Muscle of leg (tissue), 11 donors: Measurements from ENCODE around the gene TEX47. TPM values are rescaled to one million over a fixed set of nuclear protein-coding genes. Genes with fewer than 3 reads are reported as not detected.

Experiments used
- DNase-seq: peaks from one replicate; pipeline ENCODE4 v3.0.0; 2013
- H3K27ac ChIP-seq: one replicate; pipeline ENCODE4 v1.5.1; 2013; ENCODE audit warnings: mild to moderate bottlenecking, low read length, control low read depth
- H3K27me3 ChIP-seq: one replicate; pipeline ENCODE4 v1.6.1; 2013; ENCODE audit warnings: low read length; ENCODE audit not compliant: control insufficient read depth, insufficient read depth
- H3K36me3 ChIP-seq: one replicate; pipeline ENCODE4 v1.6.1; 2013; ENCODE audit warnings: low read length; ENCODE audit not compliant: control insufficient read depth, insufficient read depth
- H3K4me1 ChIP-seq: one replicate; pipeline ENCODE4 v1.6.1; 2013; ENCODE audit warnings: low read length; ENCODE audit not compliant: control insufficient read depth, insufficient read depth
- H3K4me3 ChIP-seq: one replicate; pipeline ENCODE4 v1.5.1; 2013; ENCODE audit warnings: low read length, control low read depth
- H3K9me3 ChIP-seq: replicated peaks from 2 replicates; pipeline ENCODE4 v1.6.1; 2013; ENCODE audit warnings: low read depth, low read length; ENCODE audit not compliant: control insufficient read depth
- WGBS: methylation state at CpG from one replicate; pipeline ENCODE4 v1.1.5; 2013; ENCODE audit warnings: missing lambda C conversion rate; ENCODE audit not compliant: insufficient coverage; 5-methylcytosine and 5-hydroxymethylcytosine counted together
- polyA plus RNA-seq, 8 donors: library from polyadenylated mRNA; unstranded; fragments of 120-200 nt; gene quantifications; one replicate each; pipeline versions ENCODE4 v1.2.1 to v1.2.3, GENCODE V29; 2013; ENCODE audit warnings: inconsistent platforms in 1 of 8, low replicate concordance in 1 of 8; ENCODE audit not compliant: insufficient read length in 8 of 8, insufficient read depth in 1 of 8
- total RNA-seq: library from RNA; stranded (reverse); fragments of 120-200 nt; gene quantifications from one replicate; pipeline ENCODE4 v1.2.4, GENCODE V29; 2013

The TEX47 gene
- total and polyA plus RNA-seq, 9 donors, result not detected

GRCh38 chr7:88756802-88757201 is 38.7 kb downstream of the TEX47 start:
- Histone ChIP-seq H3K9me3 (no peaks in the 10 kb centered on the region), H3K4me1 (peaks cover 17% of the 10 kb centered on the region), H3K27ac (no peak overlapping the region), H3K36me3 (no peaks in the 10 kb centered on the region), H3K27me3 (peaks cover 22% of the 10 kb centered on the region), H3K4me3 (no peak overlapping the region)
- no CpG with 5 or more reads among the region's 1 CpG for WGBS
- no peak for DNase-seq

- H3K27ac ChIP-seq, result no peak overlapping the region
- no peaks in the 10 kb centered on the region for H3K27me3 ChIP-seq
- H3K9me3 ChIP-seq, result no peaks in the 10 kb centered on the region
- H3K4me3 ChIP-seq, result no peak overlapping the region
- no peak for DNase-seq
- WGBS, result no CpG with 5 or more reads among the region's 3 CpGs
- H3K4me1 ChIP-seq, result no peaks in the 10 kb centered on the region
- H3K36me3 ChIP-seq, result no peaks in the 10 kb centered on the region
Measured at GRCh38 chr7:88746126-88746525, 49.4 kb downstream of the TEX47 start.

Other genes with a start within 250 kb of the TEX47 start
- gene ZNF804B, start 36.0 kb downstream of the TEX47 start, total RNA-seq, result under 0.01 TPM
- gene ZNF804B, start 36.0 kb downstream of the TEX47 start, polyA plus RNA-seq, result under 1 TPM in 1 of 8 donors, not detected in 7; 0.05 TPM